ENCODE results near the gene DDR1. TPM values are rescaled to one million over a fixed set of nuclear protein-coding genes. Genes with fewer than 3 reads are reported as not detected.

Gene DDR1
- total and polyA plus RNA-seq, 2 experiments from 2014 or later: 58.3 to 154 TPM

DNA sequence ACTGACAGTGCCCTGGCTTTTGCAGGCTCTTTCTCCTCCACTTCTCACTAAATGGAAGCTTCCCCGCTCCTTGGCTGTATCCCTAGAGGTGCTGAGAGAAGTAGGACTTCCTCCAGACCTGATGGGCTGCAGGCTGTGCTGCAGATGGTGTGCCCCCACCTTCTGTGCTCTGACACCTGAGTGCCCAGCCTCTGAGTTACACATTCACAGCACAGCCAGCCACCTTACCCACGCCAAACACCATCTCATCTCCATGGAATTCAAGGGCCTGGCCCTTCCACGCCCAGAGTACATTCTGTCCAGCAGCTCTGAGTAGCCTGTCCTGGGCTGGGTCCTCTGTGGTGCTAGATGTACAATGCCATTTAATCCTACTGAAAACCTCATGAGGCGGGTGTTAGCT is 42.3 kb downstream of the DDR1 start:
- ATAC-seq: no peak
- Mint-ChIP-seq H3K4me1 (peaks cover 19% of the 10 kb centered on the region), H3K4me3 (no peak overlapping the region)

More for the DNA sequence above, 42.3 kb downstream of the DDR1 start:
- Histone ChIP-seq H3K4me3 (no peak overlapping the region), H3K79me2 (replicated peaks; ENCODE audit: insufficient read depth) (no peaks in the 10 kb centered on the region), H3K27me3 (ENCODE audit: insufficient read depth) (no peaks in the 10 kb centered on the region), H3K27ac (ENCODE audit: low read depth) (no peak overlapping the region), H3F3A (replicated peaks; ENCODE audit: low read depth) (no peaks in the 10 kb centered on the region), H2AFZ (no peak overlapping the region), H3K4me2 (no peak overlapping the region), H3K4me1 (ENCODE audit: insufficient read depth) (no peaks in the 10 kb centered on the region), H4K20me1 (replicated peaks; ENCODE audit: insufficient read depth) (no peaks in the 10 kb centered on the region; the same call in 1 of the 2 replicates), H3K9me2 (ENCODE audit: insufficient read depth) (no peaks in the 10 kb centered on the region), H3K36me3 (ENCODE audit: insufficient read depth) (no peaks in the 10 kb centered on the region)
- TF ChIP-seq CREB1 (CRISPR knock-in tag; IDR thresholded peaks at IDR 0.05; ENCODE audit: low read depth) (no peak), NANOG (IDR thresholded peaks at IDR 0.05; ENCODE audit: borderline replicate concordance) (no peak), ZNF331 (CRISPR knock-in tag; IDR thresholded peaks at IDR 0.05; ENCODE audit: low read depth) (no peak), EZH2 (IDR thresholded peaks at IDR 0.05; ENCODE audit: low read depth, unreplicated experiment) (no peak), POLR2AphosphoS5 (IDR thresholded peaks at IDR 0.05; ENCODE audit: low read depth) (no peak), EZH2phosphoT487 (IDR thresholded peaks at IDR 0.05; ENCODE audit: unreplicated experiment) (no peak), JUNB (IDR thresholded peaks at IDR 0.05; ENCODE audit: unreplicated experiment) (no peak), STAT1 (IDR thresholded peaks at IDR 0.05; ENCODE audit: unreplicated experiment) (no peak), ZNF114 (CRISPR knock-in tag; IDR thresholded peaks at IDR 0.05) (no peak)
- TF ChIP-seq, protein P1, sequence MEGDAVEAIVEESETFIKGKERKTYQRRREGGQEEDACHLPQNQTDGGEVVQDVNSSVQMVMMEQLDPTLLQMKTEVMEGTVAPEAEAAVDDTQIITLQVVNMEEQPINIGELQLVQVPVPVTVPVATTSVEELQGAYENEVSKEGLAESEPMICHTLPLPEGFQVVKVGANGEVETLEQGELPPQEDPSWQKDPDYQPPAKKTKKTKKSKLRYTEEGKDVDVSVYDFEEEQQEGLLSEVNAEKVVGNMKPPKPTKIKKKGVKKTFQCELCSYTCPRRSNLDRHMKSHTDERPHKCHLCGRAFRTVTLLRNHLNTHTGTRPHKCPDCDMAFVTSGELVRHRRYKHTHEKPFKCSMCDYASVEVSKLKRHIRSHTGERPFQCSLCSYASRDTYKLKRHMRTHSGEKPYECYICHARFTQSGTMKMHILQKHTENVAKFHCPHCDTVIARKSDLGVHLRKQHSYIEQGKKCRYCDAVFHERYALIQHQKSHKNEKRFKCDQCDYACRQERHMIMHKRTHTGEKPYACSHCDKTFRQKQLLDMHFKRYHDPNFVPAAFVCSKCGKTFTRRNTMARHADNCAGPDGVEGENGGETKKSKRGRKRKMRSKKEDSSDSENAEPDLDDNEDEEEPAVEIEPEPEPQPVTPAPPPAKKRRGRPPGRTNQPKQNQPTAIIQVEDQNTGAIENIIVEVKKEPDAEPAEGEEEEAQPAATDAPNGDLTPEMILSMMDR (conservative IDR thresholded peaks at IDR 0.05; ENCODE audit: low read depth in 2 of 2): no peak
- TF ChIP-seq, protein P2, sequence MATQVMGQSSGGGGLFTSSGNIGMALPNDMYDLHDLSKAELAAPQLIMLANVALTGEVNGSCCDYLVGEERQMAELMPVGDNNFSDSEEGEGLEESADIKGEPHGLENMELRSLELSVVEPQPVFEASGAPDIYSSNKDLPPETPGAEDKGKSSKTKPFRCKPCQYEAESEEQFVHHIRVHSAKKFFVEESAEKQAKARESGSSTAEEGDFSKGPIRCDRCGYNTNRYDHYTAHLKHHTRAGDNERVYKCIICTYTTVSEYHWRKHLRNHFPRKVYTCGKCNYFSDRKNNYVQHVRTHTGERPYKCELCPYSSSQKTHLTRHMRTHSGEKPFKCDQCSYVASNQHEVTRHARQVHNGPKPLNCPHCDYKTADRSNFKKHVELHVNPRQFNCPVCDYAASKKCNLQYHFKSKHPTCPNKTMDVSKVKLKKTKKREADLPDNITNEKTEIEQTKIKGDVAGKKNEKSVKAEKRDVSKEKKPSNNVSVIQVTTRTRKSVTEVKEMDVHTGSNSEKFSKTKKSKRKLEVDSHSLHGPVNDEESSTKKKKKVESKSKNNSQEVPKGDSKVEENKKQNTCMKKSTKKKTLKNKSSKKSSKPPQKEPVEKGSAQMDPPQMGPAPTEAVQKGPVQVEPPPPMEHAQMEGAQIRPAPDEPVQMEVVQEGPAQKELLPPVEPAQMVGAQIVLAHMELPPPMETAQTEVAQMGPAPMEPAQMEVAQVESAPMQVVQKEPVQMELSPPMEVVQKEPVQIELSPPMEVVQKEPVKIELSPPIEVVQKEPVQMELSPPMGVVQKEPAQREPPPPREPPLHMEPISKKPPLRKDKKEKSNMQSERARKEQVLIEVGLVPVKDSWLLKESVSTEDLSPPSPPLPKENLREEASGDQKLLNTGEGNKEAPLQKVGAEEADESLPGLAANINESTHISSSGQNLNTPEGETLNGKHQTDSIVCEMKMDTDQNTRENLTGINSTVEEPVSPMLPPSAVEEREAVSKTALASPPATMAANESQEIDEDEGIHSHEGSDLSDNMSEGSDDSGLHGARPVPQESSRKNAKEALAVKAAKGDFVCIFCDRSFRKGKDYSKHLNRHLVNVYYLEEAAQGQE (IDR thresholded peaks at IDR 0.05; ENCODE audit: unreplicated experiment): no peak
- TF ChIP-seq, protein P3, sequence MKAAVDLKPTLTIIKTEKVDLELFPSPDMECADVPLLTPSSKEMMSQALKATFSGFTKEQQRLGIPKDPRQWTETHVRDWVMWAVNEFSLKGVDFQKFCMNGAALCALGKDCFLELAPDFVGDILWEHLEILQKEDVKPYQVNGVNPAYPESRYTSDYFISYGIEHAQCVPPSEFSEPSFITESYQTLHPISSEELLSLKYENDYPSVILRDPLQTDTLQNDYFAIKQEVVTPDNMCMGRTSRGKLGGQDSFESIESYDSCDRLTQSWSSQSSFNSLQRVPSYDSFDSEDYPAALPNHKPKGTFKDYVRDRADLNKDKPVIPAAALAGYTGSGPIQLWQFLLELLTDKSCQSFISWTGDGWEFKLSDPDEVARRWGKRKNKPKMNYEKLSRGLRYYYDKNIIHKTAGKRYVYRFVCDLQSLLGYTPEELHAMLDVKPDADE (IDR thresholded peaks at IDR 0.05): no peak
- TF ChIP-seq, protein P4, sequence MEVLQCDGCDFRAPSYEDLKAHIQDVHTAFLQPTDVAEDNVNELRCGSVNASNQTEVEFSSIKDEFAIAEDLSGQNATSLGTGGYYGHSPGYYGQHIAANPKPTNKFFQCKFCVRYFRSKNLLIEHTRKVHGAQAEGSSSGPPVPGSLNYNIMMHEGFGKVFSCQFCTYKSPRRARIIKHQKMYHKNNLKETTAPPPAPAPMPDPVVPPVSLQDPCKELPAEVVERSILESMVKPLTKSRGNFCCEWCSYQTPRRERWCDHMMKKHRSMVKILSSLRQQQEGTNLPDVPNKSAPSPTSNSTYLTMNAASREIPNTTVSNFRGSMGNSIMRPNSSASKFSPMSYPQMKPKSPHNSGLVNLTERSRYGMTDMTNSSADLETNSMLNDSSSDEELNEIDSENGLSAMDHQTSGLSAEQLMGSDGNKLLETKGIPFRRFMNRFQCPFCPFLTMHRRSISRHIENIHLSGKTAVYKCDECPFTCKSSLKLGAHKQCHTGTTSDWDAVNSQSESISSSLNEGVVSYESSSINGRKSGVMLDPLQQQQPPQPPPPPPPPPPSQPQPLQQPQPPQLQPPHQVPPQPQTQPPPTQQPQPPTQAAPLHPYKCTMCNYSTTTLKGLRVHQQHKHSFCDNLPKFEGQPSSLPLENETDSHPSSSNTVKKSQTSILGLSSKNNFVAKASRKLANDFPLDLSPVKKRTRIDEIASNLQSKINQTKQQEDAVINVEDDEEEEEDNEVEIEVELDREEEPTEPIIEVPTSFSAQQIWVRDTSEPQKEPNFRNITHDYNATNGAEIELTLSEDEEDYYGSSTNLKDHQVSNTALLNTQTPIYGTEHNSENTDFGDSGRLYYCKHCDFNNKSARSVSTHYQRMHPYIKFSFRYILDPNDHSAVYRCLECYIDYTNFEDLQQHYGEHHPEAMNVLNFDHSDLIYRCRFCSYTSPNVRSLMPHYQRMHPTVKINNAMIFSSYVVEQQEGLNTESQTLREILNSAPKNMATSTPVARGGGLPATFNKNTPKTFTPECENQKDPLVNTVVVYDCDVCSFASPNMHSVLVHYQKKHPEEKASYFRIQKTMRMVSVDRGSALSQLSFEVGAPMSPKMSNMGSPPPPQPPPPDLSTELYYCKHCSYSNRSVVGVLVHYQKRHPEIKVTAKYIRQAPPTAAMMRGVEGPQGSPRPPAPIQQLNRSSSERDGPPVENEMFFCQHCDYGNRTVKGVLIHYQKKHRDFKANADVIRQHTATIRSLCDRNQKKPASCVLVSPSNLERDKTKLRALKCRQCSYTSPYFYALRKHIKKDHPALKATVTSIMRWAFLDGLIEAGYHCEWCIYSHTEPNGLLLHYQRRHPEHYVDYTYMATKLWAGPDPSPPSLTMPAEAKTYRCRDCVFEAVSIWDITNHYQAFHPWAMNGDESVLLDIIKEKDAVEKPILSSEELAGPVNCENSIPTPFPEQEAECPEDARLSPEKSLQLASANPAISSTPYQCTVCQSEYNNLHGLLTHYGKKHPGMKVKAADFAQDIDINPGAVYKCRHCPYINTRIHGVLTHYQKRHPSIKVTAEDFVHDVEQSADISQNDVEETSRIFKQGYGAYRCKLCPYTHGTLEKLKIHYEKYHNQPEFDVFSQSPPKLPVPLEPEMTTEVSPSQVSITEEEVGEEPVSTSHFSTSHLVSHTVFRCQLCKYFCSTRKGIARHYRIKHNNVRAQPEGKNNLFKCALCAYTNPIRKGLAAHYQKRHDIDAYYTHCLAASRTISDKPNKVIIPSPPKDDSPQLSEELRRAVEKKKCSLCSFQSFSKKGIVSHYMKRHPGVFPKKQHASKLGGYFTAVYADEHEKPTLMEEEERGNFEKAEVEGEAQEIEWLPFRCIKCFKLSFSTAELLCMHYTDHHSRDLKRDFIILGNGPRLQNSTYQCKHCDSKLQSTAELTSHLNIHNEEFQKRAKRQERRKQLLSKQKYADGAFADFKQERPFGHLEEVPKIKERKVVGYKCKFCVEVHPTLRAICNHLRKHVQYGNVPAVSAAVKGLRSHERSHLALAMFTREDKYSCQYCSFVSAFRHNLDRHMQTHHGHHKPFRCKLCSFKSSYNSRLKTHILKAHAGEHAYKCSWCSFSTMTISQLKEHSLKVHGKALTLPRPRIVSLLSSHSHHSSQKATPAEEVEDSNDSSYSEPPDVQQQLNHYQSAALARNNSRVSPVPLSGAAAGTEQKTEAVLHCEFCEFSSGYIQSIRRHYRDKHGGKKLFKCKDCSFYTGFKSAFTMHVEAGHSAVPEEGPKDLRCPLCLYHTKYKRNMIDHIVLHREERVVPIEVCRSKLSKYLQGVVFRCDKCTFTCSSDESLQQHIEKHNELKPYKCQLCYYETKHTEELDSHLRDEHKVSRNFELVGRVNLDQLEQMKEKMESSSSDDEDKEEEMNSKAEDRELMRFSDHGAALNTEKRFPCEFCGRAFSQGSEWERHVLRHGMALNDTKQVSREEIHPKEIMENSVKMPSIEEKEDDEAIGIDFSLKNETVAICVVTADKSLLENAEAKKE (CRISPR knock-in tag; IDR thresholded peaks at IDR 0.05): no peak
- DNase-seq (ENCODE audit: low spot score): no peak
- no peak overlapping the region for H3K27ac Mint-ChIP-seq
- peaks cover 13% of the 10 kb centered on the region for H3K27me3 Mint-ChIP-seq (ENCODE audit: insufficient read depth, low read depth, poor library complexity)
- peaks cover 14% of the 10 kb centered on the region for H3K9me3 Mint-ChIP-seq
- H3K36me3 Mint-ChIP-seq (ENCODE audit: low read depth): peaks cover 56% of the 10 kb centered on the region

Data from GM23338 (cell line).